Adrenal gland (tissue), 5 donors: Measurements from ENCODE around the gene PANK2.

Experiments used
- CTCF ChIP-seq, 6 experiments: fragments of 450-650 bp in 4 of 6; fragments of 200-600 bp in 2 of 6; sonication (generic) in 1 of 6; IDR thresholded peaks; 1 replicate in 5 of 6; 2 replicates in 1 of 6; pipeline versions ENCODE4 v1.5.1 to v1.8.0; 2016 to 2021; ENCODE audit warnings: antibody characterized with exemption in 6 of 6, mild to moderate bottlenecking in 2 of 6, moderate library complexity in 1 of 6
- POLR2A ChIP-seq, 2 donors: fragments of 450-650 bp; IDR thresholded peaks; one replicate each; pipeline ENCODE4 v1.6.1; 2017; ENCODE audit warnings: antibody characterized with exemption in 2 of 2, mild to moderate bottlenecking in 2 of 2, moderate library complexity in 1 of 2
- donor health status: DM: no; HTN: no; CAD: no.

GRCh38 chr20:3970016-3970415 lies 80.8 kb downstream of the PANK2 start:
- no peak for TF ChIP-seq POLR2A (IDR thresholded peaks at IDR 0.05)
- no peak for TF ChIP-seq CTCF (IDR thresholded peaks at IDR 0.05)
